Hematopoietic multipotent progenitor cell treated with erythropoietin and hydrocortisone succinate and interleukin-3 and kit ligand, for 8 days (in vitro differentiated cells): ENCODE results near the gene AVPR2.

Source experiments
- DNase-seq: peaks from one replicate; pipeline ENCODE4 v3.0.0-alpha.2; 2015

Gene AVPR2

GRCh38 chrX:153903991-153904957 lies at the start of gene AVPR2:
TSS of gene AVPR2 (plus strand) at chrX:153904673. CDS start at chrX:153905146, 473 bp downstream.
- no peak for DNase-seq

- DNase-seq: no peak
These were observed 49.8 kb upstream of the AVPR2 start for GRCh38 chrX:153854702-153855101.

- DNase-seq: no peak
These were observed 47.0 kb upstream of the AVPR2 start for GRCh38 chrX:153857348-153857903.

- DNase-seq: no peak
These were observed 43.3 kb upstream of the AVPR2 start for GRCh38 chrX:153861151-153861550.

GRCh38 chrX:153861733-153862310 lies 42.7 kb upstream of the AVPR2 start:
- DNase-seq: no peak

- no peak for DNase-seq
These were observed 41.9 kb upstream of the AVPR2 start for GRCh38 chrX:153862369-153863250.

- DNase-seq: no peak
These were observed 41.1 kb upstream of the AVPR2 start for GRCh38 chrX:153863251-153863991.

GRCh38 chrX:153864101-153864500 lies 40.4 kb upstream of the AVPR2 start:
- DNase-seq: no peak

GRCh38 chrX:153864561-153865320 lies 39.7 kb upstream of the AVPR2 start:
- no peak for DNase-seq

GRCh38 chrX:153865321-153865580 lies 39.2 kb upstream of the AVPR2 start:
- DNase-seq: no peak

GRCh38 chrX:153865685-153866084 lies 38.8 kb upstream of the AVPR2 start:
- no peak for DNase-seq

- no peak for DNase-seq
These were observed 38.0 kb upstream of the AVPR2 start for GRCh38 chrX:153866302-153867019.

- DNase-seq: no peak
These were observed 37.3 kb upstream of the AVPR2 start for GRCh38 chrX:153867139-153867538.

- no peak for DNase-seq
These were observed 36.8 kb upstream of the AVPR2 start for GRCh38 chrX:153867671-153868070.

- no peak for DNase-seq
These were observed 35.6 kb upstream of the AVPR2 start for GRCh38 chrX:153868576-153869472.

- no peak for DNase-seq
These were observed 34.8 kb upstream of the AVPR2 start for GRCh38 chrX:153869473-153870287.

- DNase-seq: no peak
These were observed 34.2 kb upstream of the AVPR2 start for GRCh38 chrX:153870288-153870690.

GRCh38 chrX:153870791-153871360 lies 33.6 kb upstream of the AVPR2 start:
- DNase-seq: no peak

GRCh38 chrX:153871451-153871850 lies 33.0 kb upstream of the AVPR2 start:
- DNase-seq: no peak
